GM13976 (cell line): ENCODE data around the gene GDF7.

Source experiments
- DNase-seq: peaks from one replicate; pipeline ENCODE4 v3.0.0; 2012; ENCODE audit warnings: low spot score
- CTCF ChIP-seq: IDR thresholded peaks from 2 replicates; pipeline ENCODE4 v1.5.1; 2012; ENCODE audit warnings: borderline replicate concordance, mild to moderate bottlenecking; ENCODE audit not compliant: insufficient read depth; ENCODE audit errors: extremely low read depth, missing control alignments, control extremely low read depth
- in situ Hi-C: fragments of 300-500 bp; cut with MboI; formaldehyde crosslinking; loops from one replicate; pipeline ENCODE4 v1.12.0; 2022; ENCODE audit warnings: low sequenced_read_pairs, mixed read lengths, inconsistent platforms; ENCODE audit not compliant: unreplicated experiment

The GDF7 gene

GRCh38 chr2:20633001-20633400 lies 33.9 kb upstream of the GDF7 start:
- DNase-seq, result no peak
- no peak for TF ChIP-seq CTCF
- in situ Hi-C loops, result loop anchor here (25.0 kb wide), 2 partner anchors 396 to 496 kb away; partner anchors contain the start of gene SDC1

- DNase-seq, result peak; percentile 68
- no peak for TF ChIP-seq CTCF
Observed at GRCh38 chr2:20633794-20634506, 33.0 kb upstream of the GDF7 start.

GRCh38 chr2:20634507-20635112 lies 32.3 kb upstream of the GDF7 start:
- TF ChIP-seq CTCF, result no peak
- DNase-seq, result no peak
- in situ Hi-C loops, result loop anchor here (25.0 kb wide), 2 partner anchors 397 to 497 kb away; partner anchors contain the start of gene SDC1

More at GRCh38 chr2:20633794-20634506, 33.0 kb upstream of the GDF7 start:
- in situ Hi-C loops, result loop anchor here (25.0 kb wide), 2 partner anchors 397 to 497 kb away; partner anchors contain the start of gene SDC1

- no peak for DNase-seq
- no peak for TF ChIP-seq CTCF
- in situ Hi-C loops, result loop anchor here (25.0 kb wide), 2 partner anchors 398 to 498 kb away; partner anchors contain the start of gene SDC1
Observed at GRCh38 chr2:20635113-20635510, 31.8 kb upstream of the GDF7 start.

- DNase-seq, result peak; percentile 87
- TF ChIP-seq CTCF, result peak; percentile 83
- in situ Hi-C loops, result loop anchor here (25.0 kb wide), 2 partner anchors 399 to 499 kb away; partner anchors contain the start of gene SDC1
Observed at GRCh38 chr2:20635675-20636584, 31.0 kb upstream of the GDF7 start.

GRCh38 chr2:20637147-20637546 lies 29.8 kb upstream of the GDF7 start:
- TF ChIP-seq CTCF, result no peak
- DNase-seq, result no peak
- in situ Hi-C loops, result loop anchor here (25.0 kb wide), 2 partner anchors 400 to 500 kb away; partner anchors contain the start of gene SDC1
